GM12878 (cell line): ENCODE measurements around the gene NHS. TPM values are rescaled to one million over a fixed set of nuclear protein-coding genes. Genes with fewer than 3 reads are reported as not detected.

Source experiments
- CBX5 ChIP-seq: sonication (generic); IDR thresholded peaks from 2 replicates; pipeline ENCODE4 v1.6.1; 2016; ENCODE audit warnings: low read depth, moderate library complexity, mild to moderate bottlenecking, inconsistent platforms
- KAT2A ChIP-seq: conservative IDR thresholded peaks from 2 replicates; pipeline ENCODE4 v1.6.1; 2011; ENCODE audit warnings: low read depth, low read length; ENCODE audit not compliant: control insufficient read depth
- NFYA ChIP-seq: IDR thresholded peaks from 2 replicates; pipeline ENCODE4 v1.6.1; 2011; ENCODE audit warnings: low read depth, mild to moderate bottlenecking, low read length, improper control_type of control experiment, borderline replicate concordance
- RFX5 ChIP-seq: IDR thresholded peaks from 2 replicates; pipeline ENCODE4 v1.6.1; 2011; ENCODE audit warnings: low read depth, low read length, improper control_type of control experiment
- SMAD5 ChIP-seq: IDR thresholded peaks from 2 replicates; pipeline ENCODE4 v1.6.1; 2016; ENCODE audit warnings: antibody characterized with exemption, low read depth
- STAT3 ChIP-seq: IDR thresholded peaks from 2 replicates; pipeline ENCODE4 v1.6.1; 2011; ENCODE audit warnings: low read depth, low read length, improper control_type of control experiment
- ZNF274 ChIP-seq: IDR thresholded peaks from one replicate; pipeline ENCODE4 v1.8.0; 2011; ENCODE audit not compliant: insufficient read length, insufficient read depth
- polyA plus RNA-seq, 11 experiments: library from polyadenylated mRNA; depleted of rRNA in 4 of 11; unstranded in 6 of 11; stranded (reverse) in 5 of 11; fragments of >200 nt; fragmentation: Nextera tagmentation in 4 of 11; fragmentation: Illumina TruSeq in 1 of 11; extraction: Ambion mirVana in 4 of 11; extraction: Trizol in 1 of 11; gene quantifications; 1 replicate in 1 of 11; 2 replicates in 10 of 11; pipeline versions ENCODE4 v1.2.1 to v1.2.3, GENCODE V29; 2011 to 2016; ENCODE audit warnings: inconsistent platforms in 2 of 11, missing spikeins in 2 of 11, low read depth in 1 of 11
- total RNA-seq, 4 experiments: library from RNA; depleted of rRNA in 3 of 4; stranded (reverse); fragments of >200 nt in 3 of 4; fragmentation: Illumina TruSeq in 1 of 4; extraction: Trizol in 1 of 4; gene quantifications; 2 replicates each; pipeline versions ENCODE4 v1.2.1 to v1.2.3, GENCODE V29; 2013 to 2021
- TF ChIP-seq, protein P1 (sequence below): fragments of 450-650 bp; IDR thresholded peaks from 2 replicates; pipeline ENCODE4 v1.6.1; 2016; ENCODE audit warnings: mild to moderate bottlenecking, moderate library complexity, borderline replicate concordance
- TF ChIP-seq, protein P2 (sequence below): fragments of 450-650 bp; formaldehyde crosslinking; IDR thresholded peaks from 2 replicates; pipeline ENCODE4 v1.4.0; 2020; ENCODE audit warnings: mild to moderate bottlenecking, moderate library complexity

Gene NHS
- total and polyA plus RNA-seq, 10 of the 15 experiments (the other 5 are each of a cell fraction or from before 2014, with no cell fraction given): under 0.01 to 0.07 (median 0.03) TPM; not detected in 7

DNA sequence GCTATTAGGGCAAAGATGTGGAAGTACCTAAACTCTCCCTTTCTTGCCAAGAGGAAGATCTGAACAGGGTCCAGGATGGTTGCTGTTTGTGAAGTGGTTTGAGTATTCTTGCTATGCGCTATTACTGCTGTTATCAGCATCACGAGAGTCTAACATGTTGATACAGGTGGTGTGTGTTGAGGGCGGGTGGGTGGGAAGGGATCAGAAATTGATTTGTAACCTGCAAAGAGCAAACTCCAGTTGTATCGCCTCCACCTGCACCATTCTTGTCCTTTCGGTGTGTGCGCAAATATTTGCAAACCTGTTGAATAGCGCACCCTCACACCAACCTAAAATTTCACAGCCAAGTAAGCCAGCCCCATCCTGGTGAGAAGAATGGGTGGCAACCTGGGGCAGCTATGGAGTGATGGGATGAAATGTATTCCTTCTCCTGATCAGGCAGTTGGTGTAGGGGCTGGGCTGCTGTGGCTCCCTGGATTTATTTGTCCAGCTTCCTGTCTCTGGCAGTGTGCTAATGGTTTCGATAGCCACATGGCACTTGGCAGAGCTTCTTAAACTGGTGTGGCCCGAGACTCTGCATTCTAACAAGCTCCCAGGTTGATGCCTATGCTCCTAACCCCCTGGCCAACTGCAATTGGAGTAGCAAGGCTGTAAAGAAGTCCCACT is 259.7 kb downstream of the NHS start (continued):
- TF ChIP-seq CBX5 (no peak), NFYA (no peak), KAT2A (no peak), SMAD5 (no peak), STAT3 (no peak), ZNF274 (no peak), RFX5 (no peak)
- TF ChIP-seq, protein P1, sequence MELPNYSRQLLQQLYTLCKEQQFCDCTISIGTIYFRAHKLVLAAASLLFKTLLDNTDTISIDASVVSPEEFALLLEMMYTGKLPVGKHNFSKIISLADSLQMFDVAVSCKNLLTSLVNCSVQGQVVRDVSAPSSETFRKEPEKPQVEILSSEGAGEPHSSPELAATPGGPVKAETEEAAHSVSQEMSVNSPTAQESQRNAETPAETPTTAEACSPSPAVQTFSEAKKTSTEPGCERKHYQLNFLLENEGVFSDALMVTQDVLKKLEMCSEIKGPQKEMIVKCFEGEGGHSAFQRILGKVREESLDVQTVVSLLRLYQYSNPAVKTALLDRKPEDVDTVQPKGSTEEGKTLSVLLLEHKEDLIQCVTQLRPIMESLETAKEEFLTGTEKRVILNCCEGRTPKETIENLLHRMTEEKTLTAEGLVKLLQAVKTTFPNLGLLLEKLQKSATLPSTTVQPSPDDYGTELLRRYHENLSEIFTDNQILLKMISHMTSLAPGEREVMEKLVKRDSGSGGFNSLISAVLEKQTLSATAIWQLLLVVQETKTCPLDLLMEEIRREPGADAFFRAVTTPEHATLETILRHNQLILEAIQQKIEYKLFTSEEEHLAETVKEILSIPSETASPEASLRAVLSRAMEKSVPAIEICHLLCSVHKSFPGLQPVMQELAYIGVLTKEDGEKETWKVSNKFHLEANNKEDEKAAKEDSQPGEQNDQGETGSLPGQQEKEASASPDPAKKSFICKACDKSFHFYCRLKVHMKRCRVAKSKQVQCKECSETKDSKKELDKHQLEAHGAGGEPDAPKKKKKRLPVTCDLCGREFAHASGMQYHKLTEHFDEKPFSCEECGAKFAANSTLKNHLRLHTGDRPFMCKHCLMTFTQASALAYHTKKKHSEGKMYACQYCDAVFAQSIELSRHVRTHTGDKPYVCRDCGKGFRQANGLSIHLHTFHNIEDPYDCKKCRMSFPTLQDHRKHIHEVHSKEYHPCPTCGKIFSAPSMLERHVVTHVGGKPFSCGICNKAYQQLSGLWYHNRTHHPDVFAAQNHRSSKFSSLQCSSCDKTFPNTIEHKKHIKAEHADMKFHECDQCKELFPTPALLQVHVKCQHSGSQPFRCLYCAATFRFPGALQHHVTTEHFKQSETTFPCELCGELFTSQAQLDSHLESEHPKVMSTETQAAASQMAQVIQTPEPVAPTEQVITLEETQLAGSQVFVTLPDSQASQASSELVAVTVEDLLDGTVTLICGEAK: no peak
- TF ChIP-seq, protein P2, sequence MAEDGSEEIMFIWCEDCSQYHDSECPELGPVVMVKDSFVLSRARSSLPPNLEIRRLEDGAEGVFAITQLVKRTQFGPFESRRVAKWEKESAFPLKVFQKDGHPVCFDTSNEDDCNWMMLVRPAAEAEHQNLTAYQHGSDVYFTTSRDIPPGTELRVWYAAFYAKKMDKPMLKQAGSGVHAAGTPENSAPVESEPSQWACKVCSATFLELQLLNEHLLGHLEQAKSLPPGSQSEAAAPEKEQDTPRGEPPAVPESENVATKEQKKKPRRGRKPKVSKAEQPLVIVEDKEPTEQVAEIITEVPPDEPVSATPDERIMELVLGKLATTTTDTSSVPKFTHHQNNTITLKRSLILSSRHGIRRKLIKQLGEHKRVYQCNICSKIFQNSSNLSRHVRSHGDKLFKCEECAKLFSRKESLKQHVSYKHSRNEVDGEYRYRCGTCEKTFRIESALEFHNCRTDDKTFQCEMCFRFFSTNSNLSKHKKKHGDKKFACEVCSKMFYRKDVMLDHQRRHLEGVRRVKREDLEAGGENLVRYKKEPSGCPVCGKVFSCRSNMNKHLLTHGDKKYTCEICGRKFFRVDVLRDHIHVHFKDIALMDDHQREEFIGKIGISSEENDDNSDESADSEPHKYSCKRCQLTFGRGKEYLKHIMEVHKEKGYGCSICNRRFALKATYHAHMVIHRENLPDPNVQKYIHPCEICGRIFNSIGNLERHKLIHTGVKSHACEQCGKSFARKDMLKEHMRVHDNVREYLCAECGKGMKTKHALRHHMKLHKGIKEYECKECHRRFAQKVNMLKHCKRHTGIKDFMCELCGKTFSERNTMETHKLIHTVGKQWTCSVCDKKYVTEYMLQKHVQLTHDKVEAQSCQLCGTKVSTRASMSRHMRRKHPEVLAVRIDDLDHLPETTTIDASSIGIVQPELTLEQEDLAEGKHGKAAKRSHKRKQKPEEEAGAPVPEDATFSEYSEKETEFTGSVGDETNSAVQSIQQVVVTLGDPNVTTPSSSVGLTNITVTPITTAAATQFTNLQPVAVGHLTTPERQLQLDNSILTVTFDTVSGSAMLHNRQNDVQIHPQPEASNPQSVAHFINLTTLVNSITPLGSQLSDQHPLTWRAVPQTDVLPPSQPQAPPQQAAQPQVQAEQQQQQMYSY (CRISPR knock-in tag): no peak
- TF ChIP-seq, all 136 proteins: peak for 0
